Measurements from ENCODE around the gene ILK.

Gene ILK

DNA sequence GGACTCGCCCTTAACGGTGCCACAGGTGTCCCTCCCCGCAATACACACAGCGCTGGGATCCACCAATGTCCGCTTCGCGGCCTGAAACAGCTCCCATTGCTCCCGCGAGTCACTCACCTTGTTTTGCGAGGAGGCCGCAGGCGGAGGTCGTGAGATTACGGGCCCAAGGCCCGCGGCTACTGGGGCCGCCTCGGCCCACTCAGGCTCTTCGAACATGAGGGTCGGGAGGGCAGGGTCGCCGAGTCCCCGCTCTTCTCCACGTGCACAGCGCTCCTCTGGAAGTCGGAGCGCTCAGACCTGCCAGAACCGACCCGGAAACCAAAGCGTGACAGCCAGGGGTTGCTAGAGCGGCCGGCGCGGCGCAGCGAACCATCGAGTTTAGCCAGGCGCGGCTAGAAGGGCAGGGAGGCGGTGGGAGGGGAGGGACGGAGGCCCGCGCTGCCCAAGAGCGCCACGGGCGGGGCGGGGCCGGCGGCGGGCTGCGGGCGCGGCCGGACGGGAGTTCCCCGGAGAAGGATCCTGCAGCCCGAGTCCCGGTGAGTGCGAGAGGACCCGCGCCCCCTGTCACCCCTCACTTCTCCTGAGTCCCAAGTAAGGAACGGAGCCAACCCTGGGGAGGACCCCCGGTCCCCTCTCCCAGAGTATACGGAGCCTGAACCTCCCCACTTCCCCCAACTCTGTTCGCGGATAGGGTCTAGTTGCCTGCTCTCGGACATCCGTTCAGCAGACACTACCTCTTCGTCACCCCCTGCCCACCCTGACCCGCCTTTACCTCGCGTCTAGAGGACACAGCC is at the start of gene ILK, which contains the start of gene RRP8:
Gene ILK, plus strand, starts transcription at position 488 of the 794 bp plus-strand sequence. CDS start 498 bp downstream, outside the sequence.
Gene RRP8, minus strand, starts transcription at position 330 of the 794 bp plus-strand sequence. Its CDS starts 114 bp downstream, at position 216.
- FAIRE-seq, result no peak

DNA sequence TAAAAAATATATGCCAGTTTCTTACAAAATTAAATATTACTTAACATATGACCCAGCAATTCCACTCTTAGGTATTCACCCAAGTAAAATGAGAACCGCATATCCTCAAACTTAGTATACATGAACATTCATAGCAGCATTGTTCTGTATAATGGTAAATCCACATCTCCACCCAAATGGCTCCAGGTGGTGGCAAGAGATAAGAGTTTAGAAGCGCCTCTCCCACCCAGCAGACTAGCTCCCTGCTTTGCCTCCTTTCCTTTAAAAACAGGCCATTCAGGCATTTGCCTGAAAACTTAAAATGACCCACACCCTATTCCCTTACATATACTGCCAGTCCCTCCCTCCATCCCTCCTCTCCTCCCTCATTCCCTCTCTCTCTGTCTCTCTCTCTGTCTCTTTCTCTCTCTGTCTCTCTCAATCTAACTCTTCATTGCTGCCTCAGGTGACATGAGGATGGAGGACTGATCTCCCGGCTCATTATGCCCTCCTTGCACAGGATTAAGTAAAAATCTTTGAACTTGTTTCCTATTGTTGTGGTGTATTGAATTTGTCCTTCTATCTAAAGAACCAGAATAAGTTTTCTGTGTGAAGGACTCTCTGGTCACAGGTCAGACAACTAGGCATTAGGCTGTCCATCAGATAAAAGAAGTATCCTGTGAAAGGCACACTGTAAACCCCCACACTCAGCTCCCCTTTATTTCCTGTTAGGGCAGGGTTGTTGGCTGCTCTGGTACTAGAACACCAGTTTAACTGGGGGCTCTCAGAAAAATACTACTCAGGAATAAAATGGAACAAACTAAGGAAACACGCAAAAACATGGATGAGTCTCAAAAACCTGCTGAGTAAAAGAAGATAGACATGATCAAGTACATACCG is 48.5 kb upstream of the ILK start:
- FAIRE-seq, result no peak

DNA sequence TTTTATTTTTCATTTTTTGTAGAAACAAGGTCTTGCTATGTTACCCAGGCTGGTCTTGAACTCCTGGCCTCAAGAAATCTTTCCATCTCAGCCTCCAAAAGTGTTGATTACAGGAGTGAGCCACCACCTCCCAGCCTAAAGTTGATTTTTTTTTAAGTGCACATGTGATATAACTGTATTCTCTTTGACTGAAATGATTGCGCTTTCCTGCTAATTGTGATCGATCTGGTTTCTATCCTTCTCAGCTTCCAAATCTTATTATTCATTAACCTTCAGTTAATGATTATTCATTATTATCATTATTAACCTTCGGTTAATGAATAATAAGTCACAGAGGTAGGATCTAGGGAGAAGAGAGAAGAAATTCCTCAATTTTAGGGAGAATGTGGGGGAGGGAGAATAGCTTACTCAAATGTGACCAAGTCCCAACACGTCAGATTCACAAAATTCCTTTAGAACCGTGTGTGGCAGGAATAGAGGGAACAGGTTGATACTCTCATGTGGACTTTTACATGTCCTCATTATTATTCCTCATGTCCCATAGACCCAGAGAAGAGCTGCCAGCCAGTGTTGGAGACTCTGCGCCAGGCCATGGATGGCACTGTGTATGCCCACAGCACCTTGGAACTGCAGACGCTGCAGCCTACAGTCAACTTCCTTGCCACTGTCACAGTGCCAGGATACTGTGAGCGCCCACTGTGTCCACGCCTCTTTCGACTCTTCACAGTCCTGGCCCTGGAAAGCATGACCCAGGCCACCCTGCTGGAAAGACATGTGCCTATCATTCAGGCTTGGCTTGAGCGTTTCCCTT is 47.2 kb upstream of the ILK start:
- no peak for FAIRE-seq

DNA sequence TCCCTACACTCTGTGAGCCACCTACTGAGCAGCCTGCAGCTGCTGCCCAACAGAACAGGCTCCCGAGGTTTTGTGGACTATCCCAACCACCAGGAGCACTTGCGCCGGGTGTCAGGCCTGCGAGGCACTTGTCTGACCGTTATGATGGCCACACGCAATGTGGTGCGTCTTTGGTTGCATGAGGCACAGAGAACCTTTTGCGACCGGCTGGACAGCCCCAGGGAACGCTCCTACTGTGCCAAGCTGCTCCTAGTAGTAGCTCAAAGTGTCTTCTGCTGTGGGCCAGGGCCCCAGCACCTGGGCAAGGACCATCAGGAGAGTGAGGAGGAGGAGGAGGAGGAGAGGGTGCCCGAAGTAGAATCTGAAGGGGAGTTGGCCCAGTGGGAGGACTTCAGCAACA is 46.5 kb upstream of the ILK start:
- FAIRE-seq, result no peak

DNA sequence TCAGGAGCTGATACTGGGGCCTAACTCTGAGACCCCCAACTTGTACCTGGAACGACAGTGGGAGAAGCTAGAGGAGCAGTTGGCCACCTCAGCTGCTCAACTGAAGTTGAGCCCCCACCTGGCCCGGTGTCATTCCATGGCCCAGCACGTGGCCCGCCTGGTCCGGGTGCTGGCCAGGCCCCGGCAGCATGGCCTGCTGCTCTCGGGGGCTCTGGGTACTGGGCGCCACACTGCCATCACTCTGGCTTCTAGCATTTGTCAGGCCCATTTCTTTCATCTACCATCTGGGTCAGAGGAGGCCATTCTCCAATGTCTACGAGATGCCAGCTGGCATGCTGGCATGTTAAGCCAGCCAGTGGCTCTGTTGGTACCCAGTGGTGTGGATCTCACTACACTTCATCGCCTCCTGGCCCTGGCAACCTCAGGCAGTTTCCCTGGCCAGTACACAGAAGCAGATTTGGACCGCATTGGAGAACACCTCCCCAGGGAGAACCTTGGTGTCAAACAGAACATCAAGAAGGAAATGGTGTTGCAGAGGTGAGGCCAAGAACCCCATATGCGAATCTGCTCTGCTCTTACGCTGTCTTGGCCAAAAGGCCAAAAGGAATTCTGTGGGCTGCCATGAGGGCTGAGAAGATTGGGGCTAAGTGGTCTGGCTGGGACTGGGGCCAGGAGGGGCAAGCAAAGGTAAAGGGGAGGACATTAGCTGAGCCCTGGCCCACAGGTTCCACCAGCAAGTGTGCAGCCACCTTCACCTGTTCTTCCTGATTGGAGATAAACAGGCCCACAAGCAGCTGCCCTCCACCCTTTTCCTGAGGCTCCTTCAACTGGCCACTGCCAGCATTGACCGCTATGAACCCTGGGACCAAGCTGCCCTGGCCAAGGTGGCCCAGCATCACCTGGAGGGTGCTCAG is 45.6 kb upstream of the ILK start:
- no peak for FAIRE-seq

DNA sequence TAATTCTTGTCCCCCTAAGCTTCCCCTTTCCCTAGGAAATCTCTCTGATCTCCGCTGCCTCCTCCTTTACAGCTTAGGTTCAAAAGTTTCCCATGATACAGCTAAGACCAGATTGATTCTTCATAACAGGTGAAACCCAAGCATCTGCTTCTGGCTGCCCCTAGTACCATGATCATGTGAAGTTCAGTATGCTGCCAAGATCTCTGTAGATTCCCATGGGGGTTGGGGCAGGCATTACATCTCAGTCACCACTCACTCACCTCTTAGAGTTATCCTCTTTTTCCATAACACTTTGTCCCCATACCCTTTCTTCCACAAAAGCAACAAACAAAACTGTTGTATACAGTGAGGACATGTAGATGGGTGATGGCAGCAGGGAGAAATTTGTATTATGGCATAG is 44.2 kb upstream of the ILK start:
- no peak for FAIRE-seq

DNA sequence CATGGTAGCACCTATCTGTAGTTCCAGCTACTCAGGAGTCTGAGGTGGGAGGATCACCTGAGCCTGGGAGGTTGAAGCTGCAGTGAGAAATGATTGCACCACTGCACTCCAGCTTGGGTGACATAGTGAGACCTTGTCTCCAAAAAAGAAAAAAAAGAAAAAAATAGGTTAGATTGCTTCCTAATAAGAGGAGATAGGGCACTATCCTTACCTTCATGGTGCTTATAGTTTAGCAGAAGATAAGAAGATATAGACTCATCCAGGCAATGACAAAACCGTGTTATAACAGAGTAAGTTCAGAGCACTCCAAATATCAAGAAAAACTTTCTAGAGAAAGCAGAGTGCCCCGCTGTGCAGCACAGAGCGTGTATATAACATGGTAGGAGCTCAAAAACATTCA is 42.3 kb upstream of the ILK start:
- FAIRE-seq, result no peak

DNA sequence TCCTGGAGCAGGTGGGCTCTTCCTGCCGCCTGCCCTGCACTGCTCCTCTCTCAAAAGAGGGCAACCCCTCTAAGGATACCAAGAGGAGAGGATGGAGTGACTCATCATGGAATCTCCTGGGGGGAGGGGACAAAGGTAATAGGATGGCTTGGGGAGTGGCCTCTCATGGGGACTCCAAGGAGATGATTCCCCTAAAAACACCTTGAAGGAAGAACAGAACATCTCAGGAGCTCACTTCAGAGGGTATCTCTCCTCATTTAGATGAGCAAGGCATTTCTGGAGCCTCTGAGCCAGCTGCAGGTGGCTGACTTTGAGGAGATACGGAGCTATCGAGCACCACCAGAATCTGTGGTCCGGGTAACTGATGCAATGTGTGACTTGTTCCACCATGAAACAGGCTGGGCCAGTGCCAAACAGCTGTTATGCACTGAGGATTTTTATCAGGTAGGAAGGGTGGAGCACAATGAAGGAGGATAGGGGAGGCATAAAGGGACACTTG is 40.4 kb upstream of the ILK start:
- no peak for FAIRE-seq

DNA sequence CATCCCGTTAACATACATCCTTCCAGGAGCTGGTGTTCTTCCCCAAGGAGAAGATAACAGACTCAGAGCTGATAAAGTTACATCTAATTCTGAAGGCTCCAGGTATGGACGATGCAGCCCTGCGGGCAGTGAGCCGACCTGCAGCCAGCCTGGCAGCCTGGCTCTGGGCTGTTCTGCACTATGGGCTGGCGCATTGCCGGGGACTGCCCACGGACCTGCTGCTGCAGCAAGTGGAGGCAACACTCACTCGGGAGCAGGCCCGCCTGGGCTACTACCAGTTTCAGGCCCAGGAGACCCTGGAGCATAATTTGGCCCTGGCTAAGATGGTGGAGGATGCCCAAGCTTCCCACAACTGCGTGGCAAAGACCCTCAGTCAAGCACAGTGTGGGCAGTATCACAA is 39.9 kb upstream of the ILK start:
- FAIRE-seq, result no peak

DNA sequence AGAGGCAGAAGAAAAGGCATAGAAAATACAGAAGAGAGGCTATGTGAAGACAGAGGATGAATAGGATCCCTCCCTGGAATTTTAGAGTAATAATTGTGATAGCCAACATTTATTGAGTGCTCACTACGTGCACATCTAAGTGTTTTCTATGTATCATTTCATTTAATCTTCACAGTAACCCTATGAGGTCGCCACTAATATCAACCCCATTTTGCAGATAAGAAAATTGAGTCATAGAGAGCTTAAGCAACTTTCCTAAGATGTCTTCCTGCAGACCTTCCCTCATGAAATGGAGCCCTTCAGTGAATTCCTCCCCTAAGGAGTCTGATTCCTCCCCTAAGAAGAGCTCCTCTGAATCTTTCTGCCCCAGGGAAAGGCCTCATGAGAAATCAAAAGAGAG is 38.2 kb upstream of the ILK start:
- no peak for FAIRE-seq

DNA sequence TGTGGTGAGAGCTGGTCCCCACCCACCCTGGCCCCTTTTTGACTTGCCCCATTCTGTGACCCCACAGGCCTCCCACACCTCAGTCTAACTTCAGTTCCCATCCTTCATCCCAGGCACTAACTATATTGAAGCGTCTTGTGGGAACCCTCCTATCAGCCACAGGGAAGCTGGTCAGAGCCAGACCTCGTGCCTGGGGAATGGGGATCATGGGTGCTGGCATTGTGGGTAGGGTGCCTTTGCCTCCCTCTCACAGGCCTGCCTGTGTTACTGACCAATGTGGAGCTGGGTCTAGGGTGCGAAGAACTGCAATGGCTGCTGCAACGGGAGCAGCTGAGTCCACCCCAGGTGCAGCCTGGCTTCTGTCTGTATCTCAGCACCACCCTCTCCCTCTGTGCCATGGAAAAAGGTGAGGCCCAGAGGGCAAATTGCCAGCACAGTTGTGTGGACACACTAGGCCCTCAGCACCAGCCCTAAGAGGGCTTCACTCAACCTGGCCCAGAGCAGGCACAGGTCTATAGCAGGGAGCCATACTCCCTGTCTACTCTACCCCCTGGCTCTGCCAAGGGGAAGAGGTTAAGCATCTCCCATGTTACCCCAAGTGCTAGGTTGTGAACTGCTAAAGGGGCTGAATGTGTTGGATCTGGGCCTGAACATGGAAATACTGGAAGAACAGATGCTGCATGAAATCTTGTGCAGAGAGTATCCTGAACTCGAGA is 37.4 kb upstream of the ILK start:
- FAIRE-seq, result no peak

DNA sequence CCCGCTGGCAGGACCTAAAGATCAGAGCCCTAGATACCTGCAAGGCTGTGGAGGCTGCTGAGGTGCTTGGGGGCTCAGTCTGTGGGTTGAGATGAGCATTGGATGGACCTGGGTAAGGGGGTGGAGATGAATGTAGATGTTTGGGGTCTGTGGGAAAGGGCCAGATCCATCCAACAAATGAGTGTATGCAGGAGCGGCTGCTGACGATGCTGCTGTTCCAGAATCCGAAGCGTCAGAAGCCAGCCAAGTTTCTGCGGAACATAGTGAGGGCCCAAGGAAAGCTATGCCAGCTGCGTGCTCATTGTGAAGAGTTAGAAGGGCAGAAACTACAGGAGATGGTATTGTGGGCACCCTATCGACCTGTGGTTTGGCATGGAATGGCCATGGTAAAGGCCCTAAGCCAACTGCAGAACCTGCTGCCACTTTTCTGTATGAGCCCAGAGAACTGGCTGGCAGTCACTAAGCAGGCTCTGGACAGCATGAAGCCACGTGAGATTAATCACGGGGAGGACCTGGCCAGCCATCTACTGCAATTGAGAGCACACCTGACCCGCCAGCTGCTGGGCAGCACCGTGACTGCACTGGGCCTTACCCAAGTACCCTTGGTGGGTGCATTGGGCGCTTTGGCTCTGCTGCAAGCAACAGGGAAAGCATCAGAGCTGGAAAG is 36.7 kb upstream of the ILK start:
- no peak for FAIRE-seq

DNA sequence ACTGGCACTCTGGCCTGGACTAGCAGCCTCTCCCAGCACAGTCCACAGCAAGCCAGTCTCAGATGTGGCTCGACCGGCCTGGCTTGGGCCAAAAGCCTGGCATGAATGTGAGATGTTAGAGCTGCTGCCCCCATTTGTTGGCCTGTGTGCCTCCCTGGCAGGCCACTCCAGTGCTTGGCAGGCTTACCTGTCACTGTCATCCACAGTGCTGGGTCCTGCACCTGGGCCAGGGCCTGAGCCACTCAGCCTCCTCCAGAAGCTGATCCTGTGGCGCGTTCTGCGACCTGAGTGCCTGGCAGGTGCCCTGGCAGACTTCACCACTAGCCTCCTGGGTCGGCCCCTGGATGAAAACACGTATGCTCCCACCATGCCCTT is 36.2 kb upstream of the ILK start:
- no peak for FAIRE-seq

DNA sequence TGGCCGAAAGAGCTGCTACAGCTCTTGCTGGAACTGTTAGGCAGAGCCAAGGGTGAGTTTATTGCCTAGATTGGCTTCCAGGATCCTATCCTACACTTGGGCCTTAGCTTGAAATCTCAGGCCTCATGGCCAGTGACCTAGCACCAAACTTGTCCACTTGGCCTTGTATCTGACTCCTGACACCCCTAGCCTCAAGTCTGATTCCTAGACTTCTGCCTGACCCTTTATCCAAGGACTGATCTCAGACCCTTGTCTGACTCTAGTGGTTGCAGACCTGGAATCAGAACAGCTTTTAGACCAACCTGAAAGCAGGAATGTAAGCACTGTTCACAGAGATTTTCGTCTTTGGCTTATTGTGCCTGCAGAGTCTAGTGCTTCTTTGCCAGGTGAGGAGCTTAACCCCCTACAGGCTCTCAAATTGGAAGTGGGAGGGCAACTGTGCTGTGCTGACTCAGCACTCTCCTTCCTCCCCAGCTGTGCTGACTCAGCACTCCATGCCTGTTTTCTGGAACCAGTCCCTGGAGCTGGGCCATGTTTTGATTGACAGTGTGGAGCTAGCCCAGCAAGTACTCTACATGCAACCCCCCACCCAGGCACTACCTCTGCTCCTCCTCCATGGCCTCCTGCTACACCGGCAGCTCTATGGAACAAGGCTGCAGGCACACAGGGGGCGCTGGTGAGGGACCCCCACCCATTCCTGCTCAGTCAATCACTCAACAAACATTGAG is 35.2 kb upstream of the ILK start:
- FAIRE-seq, result no peak

DNA sequence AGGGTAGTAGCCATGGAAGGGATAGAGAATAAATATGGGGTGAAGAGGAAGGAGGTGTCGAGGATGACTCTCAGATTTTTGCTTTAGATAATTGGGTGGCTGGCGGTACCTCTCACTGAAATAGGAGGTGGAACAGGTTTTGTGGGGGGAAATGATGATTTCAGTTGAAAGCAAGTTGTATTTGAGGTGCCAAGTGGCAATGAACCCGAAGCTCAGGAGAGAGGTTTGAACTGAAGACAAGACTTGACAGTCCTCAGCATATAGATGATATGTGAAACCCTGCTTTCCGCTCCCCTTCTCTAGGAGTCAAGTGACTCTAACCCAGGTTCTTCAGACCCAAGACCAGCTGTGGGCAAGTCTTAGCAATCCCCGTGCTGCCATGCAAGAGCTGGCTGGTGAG is 33.9 kb upstream of the ILK start:
- FAIRE-seq, result no peak

DNA sequence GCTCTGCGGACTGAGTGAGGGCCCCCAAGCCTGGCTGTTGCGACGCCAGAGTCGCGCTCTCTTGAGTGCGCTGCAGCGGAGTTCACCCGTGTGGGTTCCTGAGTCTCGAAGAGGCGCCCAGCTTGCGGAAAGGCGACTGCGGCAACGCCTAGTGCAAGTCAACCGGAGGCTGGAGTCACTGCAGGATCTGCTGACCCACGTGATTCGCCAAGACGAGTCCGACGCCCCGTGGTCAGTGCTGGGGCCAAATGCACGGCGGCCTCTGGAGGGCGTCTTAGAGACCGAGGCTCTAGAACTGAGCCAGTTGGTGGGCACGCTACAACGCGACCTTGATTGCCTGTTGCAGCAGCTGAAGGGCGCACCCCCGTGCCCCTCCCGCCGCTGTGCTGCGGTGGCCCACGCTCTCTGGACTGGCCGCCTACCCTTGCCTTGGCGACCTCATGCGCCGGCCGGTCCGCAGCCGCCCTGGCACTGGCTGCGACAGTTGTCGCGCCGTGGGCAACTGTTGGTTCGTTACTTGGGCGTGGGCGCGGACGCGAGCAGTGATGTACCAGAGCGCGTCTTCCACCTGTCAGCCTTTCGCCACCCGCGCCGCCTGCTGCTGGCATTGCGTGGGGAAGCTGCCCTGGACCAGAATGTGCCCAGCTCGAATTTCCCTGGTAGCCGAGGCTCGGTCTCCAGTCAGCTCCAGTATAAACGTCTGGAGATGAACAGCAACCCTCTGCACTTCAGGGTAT is 32.7 kb upstream of the ILK start:
- FAIRE-seq, result no peak

DNA sequence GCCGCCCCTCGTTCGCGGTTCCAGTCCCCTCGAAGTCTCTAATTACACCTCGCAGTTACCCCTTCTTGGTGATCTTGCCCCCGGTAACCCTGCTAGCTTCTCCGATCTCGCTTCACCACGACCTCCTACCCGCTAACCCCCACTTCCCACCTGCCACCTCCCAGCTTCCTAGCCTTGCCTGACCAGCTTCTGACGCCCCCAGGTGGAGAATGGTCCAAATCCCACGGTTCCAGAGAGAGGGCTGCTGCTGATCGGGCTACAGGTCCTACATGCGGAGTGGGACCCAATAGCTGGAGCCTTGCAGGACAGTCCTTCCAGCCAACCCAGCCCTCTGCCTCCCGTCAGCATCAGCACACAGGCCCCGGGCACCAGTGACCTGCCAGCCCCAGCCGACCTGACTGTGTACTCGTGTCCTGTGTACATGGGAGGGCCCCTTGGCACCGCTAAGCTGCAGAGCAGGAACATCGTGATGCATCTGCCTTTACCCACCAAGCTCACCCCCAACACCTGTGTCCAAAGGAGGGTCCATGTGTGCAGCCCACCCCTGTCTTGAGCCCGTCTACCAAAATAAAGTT is 32.1 kb upstream of the ILK start:
- FAIRE-seq, result no peak

DNA sequence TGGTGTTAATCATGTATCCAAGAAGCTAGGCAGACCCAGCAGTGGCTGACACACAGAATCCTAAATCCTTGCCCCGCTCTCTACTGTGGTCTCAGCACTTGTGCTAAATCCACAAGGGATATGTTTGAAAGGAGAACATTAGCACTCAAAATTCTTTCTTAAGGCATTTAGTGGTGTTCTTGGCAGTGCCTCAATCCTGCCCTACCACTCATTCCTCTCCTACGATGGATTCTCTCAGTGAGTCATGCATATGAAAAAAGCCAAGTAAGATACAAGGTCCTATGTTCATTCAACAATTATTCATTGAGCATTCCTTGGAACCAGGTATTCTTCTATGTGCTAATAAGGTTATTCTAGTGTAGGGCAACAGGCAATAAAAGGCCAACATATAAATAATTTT is 31.4 kb upstream of the ILK start:
- no peak for FAIRE-seq
